ENCODE results near the gene TLR10.

DNA sequence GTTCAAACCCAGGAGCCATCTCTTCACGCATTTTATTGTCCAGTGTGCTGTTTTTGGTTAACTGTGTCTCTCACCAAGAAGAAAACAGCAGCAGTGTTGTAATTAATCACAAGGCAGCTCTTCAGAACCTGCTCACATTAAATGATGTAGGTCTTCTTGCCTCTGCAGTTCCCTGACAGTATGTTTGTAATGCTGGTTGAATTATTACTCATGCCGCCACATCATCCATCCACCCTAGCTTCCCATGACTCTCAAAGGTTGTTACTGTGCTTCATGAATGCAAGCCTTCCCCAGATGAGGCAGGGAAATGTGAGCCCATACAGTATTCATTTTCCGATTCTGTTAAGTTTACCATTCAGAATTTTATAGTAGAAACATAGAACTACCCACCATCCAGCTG lies 17.4 kb downstream of the TLR10 start:
- TF ChIP-seq CEBPB (IDR thresholded peaks at IDR 0.05) (no peak), MAX (IDR thresholded peaks at IDR 0.05) (no peak), EP300 (IDR thresholded peaks at IDR 0.05; ENCODE audit: borderline replicate concordance) (no peak)

All from Ishikawa (cell line).